ENCODE measurements around the gene COL8A2. TPM values are rescaled to one million over a fixed set of nuclear protein-coding genes. Genes with fewer than 3 reads are reported as not detected.

Gene COL8A2
- total and polyA plus RNA-seq, 2 of the 4 experiments (the other 2 are of a cell fraction) = 0.54 to 1.1 TPM

DNA sequence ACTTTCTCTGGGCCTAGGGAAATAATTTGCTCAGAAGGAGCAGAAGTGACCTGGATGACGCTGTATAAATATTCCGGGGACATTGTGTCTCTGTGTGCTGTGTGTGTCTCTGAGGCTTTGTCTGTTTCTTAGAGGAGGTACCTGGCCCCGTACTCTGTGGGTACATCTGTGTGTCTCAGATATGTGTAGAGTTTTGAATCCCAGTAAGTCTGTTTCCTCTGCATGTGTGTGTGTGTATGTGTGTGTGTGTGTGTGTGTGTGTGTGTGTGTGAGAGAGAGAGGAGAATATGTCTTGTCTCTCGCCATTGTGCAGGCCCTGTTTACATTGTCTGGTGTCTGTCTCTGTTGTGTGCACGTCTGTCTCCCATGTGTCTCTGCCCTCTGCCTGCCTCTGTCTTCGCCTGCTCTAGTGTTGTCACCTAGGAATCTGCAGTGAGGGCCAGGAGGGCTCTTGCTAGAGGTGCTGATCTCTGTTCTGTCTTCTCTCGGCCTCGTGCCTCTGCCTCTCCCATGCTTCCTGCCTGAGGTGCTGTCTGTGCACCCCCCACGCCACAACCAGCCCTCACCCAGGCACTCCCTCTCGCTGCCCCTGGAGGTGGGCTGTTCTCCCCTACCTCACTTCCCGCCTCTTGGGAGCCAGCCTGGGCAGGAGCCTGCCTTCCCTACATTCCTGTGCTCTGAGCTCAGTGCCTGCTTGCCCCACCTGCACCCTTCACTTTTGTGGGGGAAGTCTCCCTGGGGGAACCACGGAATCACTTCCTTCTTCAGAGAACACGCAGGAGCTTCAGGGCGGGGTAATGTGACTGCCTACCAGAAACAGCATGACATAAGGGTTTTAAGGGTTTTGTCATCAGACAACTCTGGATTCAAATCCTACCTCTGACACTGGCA, 36.9 kb upstream of the COL8A2 start:
- Histone ChIP-seq H3K9me3 (ENCODE audit: control insufficient read depth, insufficient read depth, low read length) (no peaks in the 10 kb centered on the region), H3K23ac (ENCODE audit: low read depth, low read length) (peak overlapping the region; percentile 48), H3K9ac (ENCODE audit: low read depth, low read length) (peak overlapping the region; percentile 79), H2BK20ac (ENCODE audit: low read depth, low read length) (no peak overlapping the region), H3K27me3 (ENCODE audit: control insufficient read depth, insufficient read depth, low read length) (no peaks in the 10 kb centered on the region), H3K4ac (ENCODE audit: low read depth, low read length) (peak overlapping the region; percentile 68), H3K79me1 (ENCODE audit: low read depth in 1 of 2, low read length in 2 of 2) (peaks cover 0 to 52% of the 10 kb centered on the region in 2 experiments; a peak in 2 of 4 replicates), H3K14ac (replicated peaks; ENCODE audit: low read depth, low read length) (peak overlapping the region; percentile 67; the same call in 1 of the 2 replicates), H3K18ac (ENCODE audit: low read depth, low read length) (no peak overlapping the region), H4K8ac (ENCODE audit: low read depth in 2 of 2, low read length in 2 of 2) (peak overlapping the region; percentile 67 to 87; a peak in 3 of 4 replicates), H4K20me1 (ENCODE audit: insufficient read depth, low read length) (peaks cover 99% of the 10 kb centered on the region), H4K91ac (ENCODE audit: insufficient read depth, low read depth, low read length) (no peak overlapping the region), H2AFZ (replicated peaks; ENCODE audit: low read length, poor library complexity) (no peak overlapping the region), H3K9me1 (ENCODE audit: insufficient read depth, low read length) (peaks cover 17% of the 10 kb centered on the region), H3K4me1 (ENCODE audit: control insufficient read depth, insufficient read depth, low read length) (peaks cover 22% of the 10 kb centered on the region), H3K4me2 (ENCODE audit: low read depth, low read length) (peak overlapping the region; percentile 81), H3K4me3 (ENCODE audit: insufficient read depth, low read depth, low read length) (no peak overlapping the region), H4K5ac (ENCODE audit: low read depth, low read length) (no peak overlapping the region), H2BK5ac (ENCODE audit: low read depth, low read length, poor library complexity, severe bottlenecking) (peak overlapping the region; percentile 62), H2AK5ac (ENCODE audit: low read depth, low read length) (peak overlapping the region; percentile 70), H3K56ac (ENCODE audit: extremely low read depth, insufficient read depth, low read length) (peak overlapping the region; percentile 83; the same call in 1 of the 2 replicates), H2BK15ac (ENCODE audit: low read depth, low read length) (peak overlapping the region; percentile 17; the same call in 1 of the 3 replicates), H3K27ac (ENCODE audit: insufficient read depth, low read length) (peak overlapping the region; percentile 35), H2BK120ac (ENCODE audit: low read depth, low read length) (0 out of 2 replicates have a peak overlapping the region, but pooled peaks have one; percentile 16), H3K36me3 (ENCODE audit: control insufficient read depth, insufficient read depth, low read length) (peaks cover 15% of the 10 kb centered on the region), H2AK9ac (replicated peaks; ENCODE audit: low read depth, low read length, poor library complexity) (peak overlapping the region; percentile 7)
- TF ChIP-seq MXI1 (IDR thresholded peaks at IDR 0.05; ENCODE audit: borderline replicate concordance, low read depth, low read length) (no peak), POLR2A (IDR thresholded peaks at IDR 0.05; ENCODE audit: low read depth, low read length) (no peak), MAZ (IDR thresholded peaks at IDR 0.05; ENCODE audit: borderline replicate concordance, low read depth, low read length) (no peak), CEBPB (IDR thresholded peaks at IDR 0.05; ENCODE audit: low read depth, low read length) (no peak), RAD21 (IDR thresholded peaks at IDR 0.05; ENCODE audit: low read length) (no peak), SMC3 (IDR thresholded peaks at IDR 0.05; ENCODE audit: low read depth, low read length) (no peak), CHD1 (IDR thresholded peaks at IDR 0.05; ENCODE audit: low read depth, low read length) (no peak)
- TF ChIP-seq, protein P1, sequence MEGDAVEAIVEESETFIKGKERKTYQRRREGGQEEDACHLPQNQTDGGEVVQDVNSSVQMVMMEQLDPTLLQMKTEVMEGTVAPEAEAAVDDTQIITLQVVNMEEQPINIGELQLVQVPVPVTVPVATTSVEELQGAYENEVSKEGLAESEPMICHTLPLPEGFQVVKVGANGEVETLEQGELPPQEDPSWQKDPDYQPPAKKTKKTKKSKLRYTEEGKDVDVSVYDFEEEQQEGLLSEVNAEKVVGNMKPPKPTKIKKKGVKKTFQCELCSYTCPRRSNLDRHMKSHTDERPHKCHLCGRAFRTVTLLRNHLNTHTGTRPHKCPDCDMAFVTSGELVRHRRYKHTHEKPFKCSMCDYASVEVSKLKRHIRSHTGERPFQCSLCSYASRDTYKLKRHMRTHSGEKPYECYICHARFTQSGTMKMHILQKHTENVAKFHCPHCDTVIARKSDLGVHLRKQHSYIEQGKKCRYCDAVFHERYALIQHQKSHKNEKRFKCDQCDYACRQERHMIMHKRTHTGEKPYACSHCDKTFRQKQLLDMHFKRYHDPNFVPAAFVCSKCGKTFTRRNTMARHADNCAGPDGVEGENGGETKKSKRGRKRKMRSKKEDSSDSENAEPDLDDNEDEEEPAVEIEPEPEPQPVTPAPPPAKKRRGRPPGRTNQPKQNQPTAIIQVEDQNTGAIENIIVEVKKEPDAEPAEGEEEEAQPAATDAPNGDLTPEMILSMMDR (conservative IDR thresholded peaks at IDR 0.05; ENCODE audit: low read depth, low read length) = no peak
- intact Hi-C loops (cut with micrococcal nuclease) = no loop called here
- POLR2A ChIA-PET (ENCODE audit: unreplicated experiment) = no interaction called here
- dilution Hi-C loops (cut with HindIII; ENCODE audit: low sequenced_read_pairs, unreplicated experiment) = no loop called here
- no TSS peak for BruUV-seq (replicated peaks)
- CTCF ChIA-PET = interaction anchor here (0.6 to 0.9 kb wide), 5 partner anchors 12 to 254 kb away, joined by 3 to 4 read pairs (median 4); partner anchors contain the start of gene TRAPPC3
- 71% methylated on average over 6 of the region's 14 CpGs; no CpG with 5 or more reads in 1 of the 2 experiments for WGBS, 2 experiments (ENCODE audit: extremely low coverage in 2 of 2, insufficient read length in 1 of 2)
- no peak for DNase-seq
- in situ Hi-C loops (cut with MboI; ENCODE audit: low sequenced_read_pairs) = no loop called here
- ATAC-seq (ENCODE audit: low read depth) = no peak
